Measurements from ENCODE around the gene FAAP24. TPM values are rescaled to one million over a fixed set of nuclear protein-coding genes. Genes with fewer than 3 reads are reported as not detected.

Gene FAAP24
- total and polyA plus RNA-seq, 2 of the 13 experiments (the other 11 are each of a cell fraction or from before 2014, with no cell fraction given) = 2.3 to 6.0 TPM

GRCh38 chr19:32933571-32933970 lies 38.5 kb upstream of the FAAP24 start:
- Histone ChIP-seq H3K27me3 (ENCODE audit: control insufficient read depth in 1 of 2, insufficient read depth in 2 of 2, low read length in 2 of 2) (no peaks in the 10 kb centered on the region), H3K4me2 (ENCODE audit: low read depth, low read length) (no peak overlapping the region), H3K9ac (ENCODE audit: insufficient read depth, low read depth, low read length) (no peak overlapping the region), H3K79me2 (ENCODE audit: insufficient read depth, low read length) (no peaks in the 10 kb centered on the region), H3K9me3 (ENCODE audit: low read length) (no peaks in the 10 kb centered on the region), H3K4me1 (ENCODE audit: insufficient read depth, low read length) (peaks cover 7% of the 10 kb centered on the region; the same call in 1 of the 2 replicates), H4K20me1 (ENCODE audit: insufficient read depth, low read length) (no peaks in the 10 kb centered on the region), H2AFZ (ENCODE audit: low read length) (no peak overlapping the region), H3K4me3 (replicated peaks in 1 of 3; ENCODE audit: insufficient read depth in 1 of 3, low read depth in 2 of 3, low read length in 3 of 3) (no peak overlapping the region), H3K27ac (ENCODE audit: extremely low read length, insufficient read depth, low read length) (no peak overlapping the region), H3K36me3 (replicated peaks in 1 of 2; ENCODE audit: control insufficient read depth in 1 of 2, insufficient read depth in 2 of 2, low read length in 2 of 2) (peaks cover 6 to 8% of the 10 kb centered on the region in 2 experiments; a peak in 3 of 5 replicates)
- in situ Hi-C loops (cut with HindIII; ENCODE audit: extremely low pct_ligation_motif_present, low pct_unique_long_range_greater_than_20kb) = no loop called here
- intact Hi-C loops (cut with micrococcal nuclease; ENCODE audit: unreplicated experiment) = no loop called here
- CTCF ChIA-PET (ENCODE audit: low intra/inter-chr PET ratio, low total read pairs) = no interaction called here
- POLR2A ChIA-PET = no interaction called here
- no TSS peak for BruUV-seq (replicated peaks)
- DNase-seq (ENCODE audit: low spot score) (no peak), FAIRE-seq (no peak), ATAC-seq (no peak)
- TF ChIP-seq ZNF674 (CRISPR knock-in tag; IDR thresholded peaks at IDR 0.05; ENCODE audit: low read depth) (no peak), ZNF770 (CRISPR knock-in tag; IDR thresholded peaks at IDR 0.05) (peak; percentile 64; the same call in 1 of the 2 replicates)
- 91% methylated on average over 3 of the region's 3 CpGs for WGBS (ENCODE audit: low lambda C conversion rate)

- Histone ChIP-seq H2AFZ (ENCODE audit: low read length) (no peak overlapping the region), H3K4me2 (ENCODE audit: low read depth, low read length) (no peak overlapping the region), H4K20me1 (ENCODE audit: insufficient read depth, low read length) (no peaks in the 10 kb centered on the region), H3K27ac (ENCODE audit: extremely low read length, insufficient read depth, low read length) (no peak overlapping the region), H3K27me3 (ENCODE audit: control insufficient read depth in 1 of 2, insufficient read depth in 2 of 2, low read length in 2 of 2) (no peaks in the 10 kb centered on the region), H3K9me3 (ENCODE audit: low read length) (no peaks in the 10 kb centered on the region), H3K4me3 (replicated peaks in 1 of 3; ENCODE audit: insufficient read depth in 1 of 3, low read depth in 2 of 3, low read length in 3 of 3) (no peak overlapping the region), H3K79me2 (ENCODE audit: insufficient read depth, low read length) (no peaks in the 10 kb centered on the region), H3K4me1 (ENCODE audit: insufficient read depth, low read length) (no peaks in the 10 kb centered on the region), H3K9ac (ENCODE audit: insufficient read depth, low read depth, low read length) (no peak overlapping the region), H3K36me3 (replicated peaks in 1 of 2; ENCODE audit: control insufficient read depth in 1 of 2, insufficient read depth in 2 of 2, low read length in 2 of 2) (peaks cover 4 to 6% of the 10 kb centered on the region in 2 experiments; a peak in 3 of 5 replicates)
- FAIRE-seq (no peak), DNase-seq (ENCODE audit: low spot score) (no peak), ATAC-seq (no peak)
- 68% methylated on average over 2 of the region's 9 CpGs for WGBS (ENCODE audit: low lambda C conversion rate)
- no TSS peak for BruUV-seq (replicated peaks)
- ChIA-PET POLR2A (no interaction called here), CTCF (ENCODE audit: low intra/inter-chr PET ratio, low total read pairs) (no interaction called here)
- in situ Hi-C loops (cut with HindIII; ENCODE audit: extremely low pct_ligation_motif_present, low pct_unique_long_range_greater_than_20kb) (no loop called here), intact Hi-C loops (cut with micrococcal nuclease; ENCODE audit: unreplicated experiment) (no loop called here)
- TF ChIP-seq ZNF281 (CRISPR knock-in tag; IDR thresholded peaks at IDR 0.05; ENCODE audit: borderline replicate concordance) = no peak
- TF ChIP-seq DZIP1 (CRISPR knock-in tag; IDR thresholded peaks at IDR 0.05) = no peak
- TF ChIP-seq ZC3H4 (CRISPR knock-in tag; IDR thresholded peaks at IDR 0.05; ENCODE audit: borderline replicate concordance) = no peak
- TF ChIP-seq HNF4A (CRISPR knock-in tag; IDR thresholded peaks at IDR 0.05) = no peak
- TF ChIP-seq NAIF1 (CRISPR knock-in tag; IDR thresholded peaks at IDR 0.05; ENCODE audit: borderline replicate concordance) = no peak
- TF ChIP-seq HOXA5 (CRISPR knock-in tag; IDR thresholded peaks at IDR 0.05) = no peak
- TF ChIP-seq AKAP8 (CRISPR knock-in tag; IDR thresholded peaks at IDR 0.05) = no peak
- no peak for TF ChIP-seq ZNF484 (CRISPR knock-in tag; IDR thresholded peaks at IDR 0.05; ENCODE audit: borderline replicate concordance, low read depth)
- no peak for TF ChIP-seq ZNF547 (CRISPR knock-in tag; IDR thresholded peaks at IDR 0.05)
Measured at GRCh38 chr19:32935629-32936028, 36.4 kb upstream of the FAAP24 start.

Data from HepG2 (cell line).